ENCODE measurements around the gene MESP2.

Gene MESP2

DNA sequence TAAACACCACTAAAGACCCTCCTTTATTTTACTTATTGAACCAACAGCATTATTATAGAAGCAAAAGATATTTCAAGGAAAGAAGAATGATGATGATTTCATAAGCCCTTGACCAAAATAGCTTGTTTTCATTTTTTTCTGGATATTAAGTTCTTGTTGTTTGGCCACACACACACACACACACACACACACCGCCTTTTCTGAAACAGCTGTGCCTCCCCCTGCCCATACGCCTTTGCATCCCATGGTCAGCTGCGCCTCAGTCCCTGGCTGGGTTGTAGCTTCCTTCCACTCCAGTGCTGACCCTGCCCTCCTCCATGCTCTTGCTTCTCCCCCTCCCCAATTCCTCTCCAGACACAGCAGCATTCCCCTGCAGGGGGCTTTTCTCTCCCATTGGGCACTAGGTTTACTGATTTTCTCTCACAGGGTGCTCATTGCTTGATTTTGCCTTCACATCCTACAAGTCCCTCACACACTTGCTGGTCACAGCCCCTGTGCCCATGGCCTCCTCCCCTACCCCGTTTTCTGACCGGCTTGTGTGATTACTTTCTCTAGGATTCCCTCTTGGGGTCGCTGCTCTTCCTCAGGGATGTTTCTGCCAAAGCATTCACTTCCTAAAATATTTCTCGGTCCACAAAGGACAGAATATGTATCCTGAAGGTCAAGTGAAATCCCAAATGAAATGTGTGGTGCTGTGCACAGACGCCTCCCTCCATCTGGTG is 43.5 kb upstream of the MESP2 start:
- H3F3A ChIP-seq (ENCODE audit: insufficient read depth, low read length): no peaks in the 10 kb centered on the region
- H3K9ac ChIP-seq (ENCODE audit: low read length): no peak overlapping the region
- TF ChIP-seq, protein P1, sequence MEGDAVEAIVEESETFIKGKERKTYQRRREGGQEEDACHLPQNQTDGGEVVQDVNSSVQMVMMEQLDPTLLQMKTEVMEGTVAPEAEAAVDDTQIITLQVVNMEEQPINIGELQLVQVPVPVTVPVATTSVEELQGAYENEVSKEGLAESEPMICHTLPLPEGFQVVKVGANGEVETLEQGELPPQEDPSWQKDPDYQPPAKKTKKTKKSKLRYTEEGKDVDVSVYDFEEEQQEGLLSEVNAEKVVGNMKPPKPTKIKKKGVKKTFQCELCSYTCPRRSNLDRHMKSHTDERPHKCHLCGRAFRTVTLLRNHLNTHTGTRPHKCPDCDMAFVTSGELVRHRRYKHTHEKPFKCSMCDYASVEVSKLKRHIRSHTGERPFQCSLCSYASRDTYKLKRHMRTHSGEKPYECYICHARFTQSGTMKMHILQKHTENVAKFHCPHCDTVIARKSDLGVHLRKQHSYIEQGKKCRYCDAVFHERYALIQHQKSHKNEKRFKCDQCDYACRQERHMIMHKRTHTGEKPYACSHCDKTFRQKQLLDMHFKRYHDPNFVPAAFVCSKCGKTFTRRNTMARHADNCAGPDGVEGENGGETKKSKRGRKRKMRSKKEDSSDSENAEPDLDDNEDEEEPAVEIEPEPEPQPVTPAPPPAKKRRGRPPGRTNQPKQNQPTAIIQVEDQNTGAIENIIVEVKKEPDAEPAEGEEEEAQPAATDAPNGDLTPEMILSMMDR (IDR thresholded peaks at IDR 0.05; ENCODE audit: low read length): no peak
- TF ChIP-seq EZH2 (optimal IDR thresholded peaks at IDR 0.05; ENCODE audit: low read depth, low read length) (no peak), EZH2phosphoT487 (IDR thresholded peaks at IDR 0.05; ENCODE audit: low read length) (no peak)
- no peaks in the 10 kb centered on the region for H4K20me1 ChIP-seq (ENCODE audit: insufficient read depth, low read length)
- no peak overlapping the region for H3K27ac ChIP-seq (ENCODE audit: low read length)
- DNase-seq: no peak
- H3K4me2 ChIP-seq (ENCODE audit: low read depth, low read length): no peak overlapping the region
- H3K27me3 ChIP-seq (replicated peaks; ENCODE audit: insufficient read depth, low read length): no peaks in the 10 kb centered on the region
- no peaks in the 10 kb centered on the region for H3K4me1 ChIP-seq (ENCODE audit: low read length)
- H2AFZ ChIP-seq (ENCODE audit: low read length): no peak overlapping the region
- H3K79me2 ChIP-seq (ENCODE audit: low read length): no peaks in the 10 kb centered on the region
- H3K9me3 ChIP-seq (replicated peaks; ENCODE audit: insufficient read depth, low read length): no peaks in the 10 kb centered on the region
- H3K9me2 ChIP-seq (replicated peaks; ENCODE audit: insufficient read depth, low read length): no peaks in the 10 kb centered on the region
- no peak overlapping the region for H3K4me3 ChIP-seq (ENCODE audit: low read length)
- H3K36me3 ChIP-seq (replicated peaks; ENCODE audit: insufficient read depth, low read length): no peaks in the 10 kb centered on the region

- TF ChIP-seq, protein P1 (IDR thresholded peaks at IDR 0.05; ENCODE audit: low read length): no peak
- TF ChIP-seq EZH2 (optimal IDR thresholded peaks at IDR 0.05; ENCODE audit: low read depth, low read length): no peak
- no peak for TF ChIP-seq EZH2phosphoT487 (IDR thresholded peaks at IDR 0.05; ENCODE audit: low read length)
- H3K27ac ChIP-seq (ENCODE audit: low read length): no peak overlapping the region
- H3K9me3 ChIP-seq (replicated peaks; ENCODE audit: insufficient read depth, low read length): no peaks in the 10 kb centered on the region
- no peaks in the 10 kb centered on the region for H3F3A ChIP-seq (ENCODE audit: insufficient read depth, low read length)
- H3K9me2 ChIP-seq (replicated peaks; ENCODE audit: insufficient read depth, low read length): no peaks in the 10 kb centered on the region
- no peaks in the 10 kb centered on the region for H4K20me1 ChIP-seq (ENCODE audit: insufficient read depth, low read length)
- no peak for DNase-seq
- no peak overlapping the region for H3K9ac ChIP-seq (ENCODE audit: low read length)
- no peak overlapping the region for H3K4me3 ChIP-seq (ENCODE audit: low read length)
- no peak overlapping the region for H3K4me2 ChIP-seq (ENCODE audit: low read depth, low read length)
- no peaks in the 10 kb centered on the region for H3K79me2 ChIP-seq (ENCODE audit: low read length)
- no peaks in the 10 kb centered on the region for H3K27me3 ChIP-seq (replicated peaks; ENCODE audit: insufficient read depth, low read length)
- no peak overlapping the region for H2AFZ ChIP-seq (ENCODE audit: low read length)
- no peaks in the 10 kb centered on the region for H3K4me1 ChIP-seq (ENCODE audit: low read length)
- no peaks in the 10 kb centered on the region for H3K36me3 ChIP-seq (replicated peaks; ENCODE audit: insufficient read depth, low read length)
Measured at GRCh38 chr15:89735773-89736172, 40.4 kb upstream of the MESP2 start.

GRCh38 chr15:89740137-89740536 is 36.0 kb upstream of the MESP2 start:
- Histone ChIP-seq H3K27ac (ENCODE audit: low read length) (no peak overlapping the region), H3K9ac (ENCODE audit: low read length) (peak overlapping the region; percentile 16; the same call in 1 of the 2 replicates), H3K9me2 (replicated peaks; ENCODE audit: insufficient read depth, low read length) (no peaks in the 10 kb centered on the region), H3K27me3 (replicated peaks; ENCODE audit: insufficient read depth, low read length) (no peaks in the 10 kb centered on the region), H3K4me2 (ENCODE audit: low read depth, low read length) (peak overlapping the region; percentile 73), H3K36me3 (replicated peaks; ENCODE audit: insufficient read depth, low read length) (no peaks in the 10 kb centered on the region), H2AFZ (ENCODE audit: low read length) (peak overlapping the region; percentile 77), H3K4me3 (ENCODE audit: low read length) (peak overlapping the region; percentile 41; the same call in 1 of the 2 replicates), H3K79me2 (ENCODE audit: low read length) (no peaks in the 10 kb centered on the region), H3K9me3 (replicated peaks; ENCODE audit: insufficient read depth, low read length) (no peaks in the 10 kb centered on the region), H3K4me1 (ENCODE audit: low read length) (no peaks in the 10 kb centered on the region), H3F3A (ENCODE audit: insufficient read depth, low read length) (no peaks in the 10 kb centered on the region), H4K20me1 (ENCODE audit: insufficient read depth, low read length) (no peaks in the 10 kb centered on the region)
- TF ChIP-seq, protein P1 (IDR thresholded peaks at IDR 0.05; ENCODE audit: low read length): peak; percentile 93
- TF ChIP-seq EZH2 (optimal IDR thresholded peaks at IDR 0.05; ENCODE audit: low read depth, low read length): no peak
- TF ChIP-seq EZH2phosphoT487 (IDR thresholded peaks at IDR 0.05; ENCODE audit: low read length): no peak
- peak; percentile 74 for DNase-seq
